OCI-M2 (cell line): ENCODE measurements around the gene ZC3H18.
A peak's percentile ranks its signal among the peaks of the same experiment; 100 is the strongest.

Experiments used
- DNase-seq: peaks from one replicate; lab custom pipeline; 2025; ENCODE audit not compliant: unreplicated experiment; lab: John Stamatoyannopoulos, UW

ZC3H18 gene

DNA sequence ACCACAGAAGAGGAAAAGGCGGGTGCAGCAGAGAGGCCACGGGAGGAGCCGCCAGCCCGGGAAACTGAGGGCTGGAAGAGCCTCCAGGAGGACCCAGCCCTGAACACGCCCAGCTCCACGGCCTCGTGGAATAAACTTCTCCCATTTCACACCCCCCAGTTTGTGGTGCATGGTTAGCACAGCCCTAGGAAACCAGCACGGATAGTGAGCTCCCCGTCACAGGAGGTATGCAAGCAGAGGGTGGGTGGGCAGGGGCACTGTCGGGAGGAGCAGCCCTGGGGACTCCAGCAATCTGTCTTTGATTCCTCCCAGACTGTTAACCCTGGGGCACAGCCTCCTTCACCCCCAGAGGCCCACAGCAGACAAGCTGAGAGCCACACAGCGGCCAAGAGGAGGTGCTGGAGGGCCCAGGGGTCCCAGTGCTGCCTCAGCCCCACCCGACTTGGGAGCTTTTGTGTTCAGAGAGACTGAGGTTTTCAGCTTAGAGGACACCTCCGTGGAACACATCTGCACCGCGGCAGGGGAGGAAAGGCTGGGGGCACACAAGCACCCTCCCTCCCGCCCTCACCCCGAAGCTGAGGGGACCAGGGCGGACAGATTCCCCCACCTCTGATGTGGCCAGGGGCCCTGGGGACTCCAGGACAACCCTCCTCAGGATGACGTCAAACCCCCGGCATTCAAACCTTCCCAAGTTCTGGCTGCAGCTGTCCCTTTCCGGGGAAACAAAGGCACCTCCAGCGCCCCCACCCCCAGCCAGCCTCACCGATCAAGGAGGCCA, 66.5 kb downstream of the ZC3H18 start:
- DNase-seq = no peak

DNA sequence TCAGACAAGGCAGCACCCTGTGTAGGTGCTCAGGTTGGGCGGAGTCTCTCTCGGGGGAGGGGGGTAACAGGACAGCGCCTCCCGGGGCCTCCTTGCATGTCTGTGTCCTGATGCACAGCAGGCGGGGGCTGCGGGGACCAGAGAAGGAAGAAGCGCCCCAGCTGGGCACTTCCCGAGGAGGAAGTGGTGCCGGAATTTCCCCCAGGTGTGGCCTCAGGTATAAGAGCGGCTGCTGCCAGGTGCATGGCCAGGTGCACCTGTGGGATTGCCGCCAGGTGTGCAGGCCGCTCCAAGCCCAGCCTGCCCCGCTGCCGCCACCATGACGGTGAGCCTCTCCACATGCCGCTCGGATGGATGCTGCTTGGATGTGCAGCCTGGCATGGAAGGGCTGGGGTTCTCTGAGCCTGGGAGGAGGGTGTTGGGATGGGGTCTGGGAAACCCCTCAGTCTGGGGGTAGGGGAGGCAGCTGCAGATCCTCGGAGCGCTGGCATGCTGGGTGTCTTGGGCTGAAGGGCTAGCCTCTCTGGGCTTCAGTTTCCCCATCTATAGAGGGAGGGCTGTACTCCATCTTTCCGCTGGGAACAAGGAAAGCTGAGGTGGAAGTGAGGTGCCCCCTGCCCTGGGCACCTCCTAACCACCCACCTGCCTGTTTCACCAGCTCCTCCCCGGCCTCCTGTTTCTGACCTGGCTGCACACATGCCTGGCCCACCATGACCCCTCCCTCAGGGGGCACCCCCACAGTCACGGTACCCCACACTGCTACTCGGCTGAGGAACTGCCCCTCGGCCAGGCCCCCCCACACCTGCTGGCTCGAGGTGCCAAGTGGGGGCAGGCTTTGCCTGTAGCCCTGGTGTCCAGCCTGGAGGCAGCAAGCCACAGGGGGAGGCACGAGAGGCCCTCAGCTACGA, 68.4 kb downstream of the ZC3H18 start, which contains the start of gene IL17C:
IL17C (plus strand) TSS at position 250 of the 908 bp plus-strand sequence; CDS start at position 320, 70 bp downstream.
- DNase-seq = no peak

DNA sequence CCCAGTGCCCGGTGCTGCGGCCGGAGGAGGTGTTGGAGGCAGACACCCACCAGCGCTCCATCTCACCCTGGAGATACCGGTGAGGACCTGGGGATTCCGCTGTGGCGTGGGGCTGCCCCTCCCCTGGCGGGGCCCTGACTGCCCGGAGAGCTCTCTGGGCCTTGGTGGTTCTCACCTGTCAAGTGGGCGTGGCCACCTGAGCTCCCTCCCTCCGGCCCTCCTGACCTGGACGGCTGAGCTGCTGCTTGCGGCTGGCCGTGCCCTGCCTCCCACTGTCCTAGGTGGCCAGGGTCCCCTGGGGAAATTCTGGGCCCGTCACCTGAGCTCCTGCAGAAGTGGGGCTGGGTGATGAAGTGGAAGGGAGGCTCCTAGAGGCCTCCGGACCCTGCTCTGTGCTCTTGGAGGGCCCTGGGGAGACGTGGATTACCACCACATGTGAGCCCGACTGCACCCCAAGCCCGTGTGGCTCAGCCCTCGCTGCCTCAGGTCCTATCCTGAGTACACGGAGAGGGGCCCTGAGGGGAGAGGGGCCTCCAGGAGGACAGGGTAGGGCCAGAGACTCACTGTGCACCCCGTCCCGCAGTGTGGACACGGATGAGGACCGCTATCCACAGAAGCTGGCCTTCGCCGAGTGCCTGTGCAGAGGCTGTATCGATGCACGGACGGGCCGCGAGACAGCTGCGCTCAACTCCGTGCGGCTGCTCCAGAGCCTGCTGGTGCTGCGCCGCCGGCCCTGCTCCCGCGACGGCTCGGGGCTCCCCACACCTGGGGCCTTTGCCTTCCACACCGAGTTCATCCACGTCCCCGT, 69.2 kb downstream of the ZC3H18 start:
- DNase-seq = no peak

DNA sequence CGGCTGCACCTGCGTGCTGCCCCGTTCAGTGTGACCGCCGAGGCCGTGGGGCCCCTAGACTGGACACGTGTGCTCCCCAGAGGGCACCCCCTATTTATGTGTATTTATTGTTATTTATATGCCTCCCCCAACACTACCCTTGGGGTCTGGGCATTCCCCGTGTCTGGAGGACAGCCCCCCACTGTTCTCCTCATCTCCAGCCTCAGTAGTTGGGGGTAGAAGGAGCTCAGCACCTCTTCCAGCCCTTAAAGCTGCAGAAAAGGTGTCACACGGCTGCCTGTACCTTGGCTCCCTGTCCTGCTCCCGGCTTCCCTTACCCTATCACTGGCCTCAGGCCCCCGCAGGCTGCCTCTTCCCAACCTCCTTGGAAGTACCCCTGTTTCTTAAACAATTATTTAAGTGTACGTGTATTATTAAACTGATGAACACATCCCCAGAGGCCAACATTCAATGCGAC, 69.9 kb downstream of the ZC3H18 start:
- no peak for DNase-seq

DNA sequence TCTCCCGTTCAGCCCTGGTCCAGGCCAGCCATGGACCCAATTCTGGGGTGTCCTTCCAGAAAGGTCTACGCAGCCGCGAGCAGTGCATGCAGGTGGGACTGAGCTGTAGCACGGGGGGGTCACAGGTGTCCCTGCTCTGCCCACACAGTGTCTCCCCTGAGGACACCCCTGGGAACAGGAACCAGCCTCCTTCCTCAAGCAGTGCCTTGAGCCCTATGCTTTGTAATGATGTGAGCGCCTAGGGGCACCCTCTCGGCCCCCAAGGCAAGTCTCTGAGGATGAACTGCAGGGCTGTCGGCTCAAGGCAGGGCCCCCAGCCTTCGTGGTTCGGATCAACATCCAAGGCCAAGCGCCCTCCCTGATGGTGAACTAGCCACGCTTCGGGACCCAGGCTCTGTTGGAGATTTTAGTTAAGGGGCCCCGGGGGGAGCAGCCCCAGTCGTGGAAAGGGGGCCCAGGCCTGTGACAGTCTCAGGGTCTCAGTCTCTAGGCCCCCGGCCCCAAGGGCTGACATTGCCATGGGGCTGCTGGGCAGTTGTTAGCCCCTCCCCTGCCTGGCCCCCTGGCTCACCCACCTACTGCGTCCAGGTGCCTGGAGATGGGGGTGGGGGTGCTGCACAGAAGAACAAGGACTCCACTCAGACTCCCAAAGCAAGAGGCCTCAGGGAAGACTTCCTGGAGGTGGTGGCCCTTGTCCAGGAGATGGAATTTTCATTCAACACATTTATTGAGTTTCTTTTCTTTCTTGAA, 70.5 kb downstream of the ZC3H18 start:
- DNase-seq = no peak

DNA sequence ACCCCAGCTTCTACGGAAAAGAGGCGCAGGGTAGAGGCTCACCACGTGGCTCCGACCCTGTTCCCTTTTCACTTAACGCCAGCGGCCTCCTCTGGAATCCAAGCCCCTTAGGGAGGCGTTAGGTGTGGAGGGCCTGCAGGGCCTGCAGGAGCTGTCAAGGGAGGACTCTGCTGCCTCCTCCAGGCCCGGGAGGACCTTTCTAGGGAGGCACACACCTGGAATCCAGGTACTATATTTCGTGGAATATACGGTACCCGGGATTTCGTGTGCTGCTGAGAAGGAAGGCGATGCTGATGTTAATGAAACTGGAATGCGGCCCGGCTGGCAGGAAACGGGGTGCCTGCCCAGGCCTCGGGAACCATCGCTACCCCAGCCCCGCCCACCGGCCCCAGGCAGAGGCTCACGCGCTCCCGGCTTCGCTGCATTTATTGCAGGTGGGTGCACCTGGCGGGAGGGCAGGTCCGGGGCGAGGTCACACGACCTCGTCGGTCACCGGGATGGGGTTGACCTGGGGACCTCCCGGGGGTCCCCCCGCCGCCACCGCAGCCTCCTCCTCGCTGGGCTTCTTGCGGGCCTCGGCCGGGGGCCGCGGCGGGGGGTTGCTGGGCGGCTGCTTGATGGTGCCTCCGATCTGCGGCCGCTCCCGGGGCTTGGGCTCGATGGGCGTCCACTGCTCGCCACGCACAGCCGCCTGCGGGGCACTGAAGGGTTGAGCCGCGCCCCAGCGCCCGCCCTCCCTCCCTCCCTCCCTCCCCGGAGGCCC, 72.9 kb downstream of the ZC3H18 start:
- DNase-seq = no peak

DNA sequence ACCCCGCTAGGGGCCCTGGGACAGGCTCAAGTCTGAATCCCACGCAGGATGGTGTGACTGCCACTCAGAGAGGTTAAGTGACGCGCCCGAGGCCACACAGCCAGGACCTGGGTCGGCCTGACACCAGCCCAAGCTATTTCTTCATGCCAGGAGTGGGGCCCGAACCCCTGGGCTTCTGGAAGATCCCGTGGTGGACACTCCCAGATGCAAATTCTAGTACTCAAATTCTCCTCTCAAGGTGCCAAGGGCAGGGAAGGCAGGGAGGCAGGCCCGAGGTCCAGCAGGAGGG, 73.4 kb downstream of the ZC3H18 start:
- no peak for DNase-seq

DNA sequence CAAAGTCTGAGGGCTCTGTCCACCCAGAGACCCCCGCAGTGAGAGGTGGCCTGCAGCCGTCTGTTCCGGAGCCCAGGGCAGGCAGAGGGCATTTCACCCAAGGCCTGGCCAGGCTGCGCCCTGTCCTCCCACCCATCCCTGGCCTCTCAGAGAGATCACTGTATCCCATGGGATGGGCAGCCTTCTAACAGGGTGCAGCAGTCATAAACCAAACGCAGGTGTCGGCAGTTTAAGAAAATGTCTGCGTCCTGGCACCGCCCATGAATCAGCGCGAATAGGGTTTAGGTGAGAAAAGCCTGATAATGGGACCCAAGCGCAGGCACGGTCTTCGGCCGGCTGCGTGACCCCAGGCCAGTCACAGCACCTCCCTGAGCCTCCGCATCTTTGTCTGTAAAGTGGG, 75.3 kb downstream of the ZC3H18 start:
- DNase-seq = no peak

DNA sequence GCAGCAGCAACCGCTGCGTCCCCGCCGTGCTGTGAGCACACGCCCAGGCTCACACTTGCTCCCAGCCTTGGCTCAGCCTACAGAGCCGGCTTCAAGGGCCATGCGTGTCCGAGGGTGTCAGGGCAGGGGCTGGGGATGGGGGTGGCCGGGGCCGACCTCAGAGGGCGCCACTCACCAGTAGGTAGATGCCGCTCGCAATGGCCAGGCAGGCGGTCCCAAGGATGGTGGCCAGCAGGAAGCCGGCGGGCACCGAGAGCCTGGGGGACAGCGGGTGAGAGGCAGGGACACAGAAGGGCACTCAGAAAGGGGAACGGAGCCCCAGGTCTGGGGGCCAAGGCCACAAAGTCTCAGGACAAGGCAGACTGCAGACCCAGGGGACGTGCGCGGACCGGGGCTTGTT, 75.7 kb downstream of the ZC3H18 start:
- DNase-seq = no peak

DNA sequence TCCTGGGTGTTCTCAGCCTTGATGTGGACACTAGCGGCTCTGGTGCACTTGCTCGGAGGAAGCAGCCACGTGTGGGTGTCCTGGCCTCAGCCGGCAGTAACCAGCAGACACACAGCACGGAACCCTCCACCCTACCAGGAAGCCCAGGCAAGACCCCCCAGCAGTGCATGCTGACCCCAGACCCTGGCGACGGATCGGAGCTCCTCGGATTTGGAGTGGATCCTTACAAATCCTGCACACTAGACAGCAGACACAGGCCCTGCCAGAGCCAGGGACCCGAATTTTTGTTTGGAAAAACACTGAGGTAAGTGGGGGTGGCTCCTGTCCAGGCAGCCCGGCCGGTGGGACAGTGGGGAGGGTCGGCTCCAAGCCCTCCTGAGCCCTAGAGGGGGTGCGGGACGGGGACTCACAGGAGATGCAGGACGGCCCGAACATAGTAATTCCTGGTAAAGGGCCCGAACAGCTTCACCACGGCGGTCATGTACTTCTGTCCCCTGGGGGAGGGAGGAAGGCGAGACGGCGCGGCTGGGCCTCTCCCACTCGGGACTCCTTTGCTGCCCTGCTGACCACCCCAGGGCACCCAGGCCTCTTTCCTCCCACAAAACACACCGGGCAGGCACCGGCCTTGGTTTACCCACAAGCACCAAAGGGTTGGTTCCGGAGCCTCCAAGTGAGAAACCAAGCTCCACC, 76.3 kb downstream of the ZC3H18 start:
- no peak for DNase-seq

DNA sequence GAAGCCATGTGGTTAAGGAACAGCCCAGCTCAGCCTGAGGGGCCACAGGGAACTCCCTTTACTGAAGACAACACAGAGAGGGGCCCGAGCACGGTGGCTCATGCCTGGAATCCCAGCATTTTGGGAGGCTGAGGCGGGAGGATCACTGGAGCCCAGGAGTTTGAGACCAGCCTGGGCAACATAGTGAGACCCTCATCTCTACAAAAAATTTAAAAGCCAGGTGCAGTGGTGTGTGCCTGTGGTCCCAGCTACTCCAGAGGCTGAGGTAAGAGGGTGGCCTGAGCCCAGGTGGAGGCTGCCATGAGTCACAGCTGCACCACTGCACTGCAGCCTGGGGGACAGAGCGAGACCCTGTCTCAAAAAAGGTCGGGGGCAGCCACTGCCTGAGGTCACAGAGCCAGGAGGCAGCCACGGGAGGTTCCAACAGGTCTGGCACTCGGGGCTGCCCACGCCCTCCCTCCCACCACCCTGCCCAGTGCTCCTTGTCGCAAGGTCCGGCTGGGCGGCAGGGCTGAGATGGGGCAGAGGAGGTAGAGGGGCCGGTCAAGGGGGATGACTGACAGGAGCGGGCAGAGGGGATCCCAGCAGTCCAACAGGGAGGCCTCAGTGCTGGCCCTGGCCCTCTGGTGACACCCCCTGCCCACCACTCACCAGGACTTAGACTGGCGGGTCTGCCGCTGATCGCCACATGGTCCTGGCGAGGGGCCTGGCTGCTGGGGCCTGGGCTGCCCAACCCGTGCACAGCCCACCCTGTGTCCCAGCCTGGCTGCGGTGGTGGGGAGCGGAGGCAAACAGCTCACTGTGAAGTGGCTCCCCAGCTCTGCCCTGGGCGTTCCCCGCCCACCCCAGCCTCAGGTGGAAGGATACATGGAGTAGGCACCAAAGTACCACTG, 77.2 kb downstream of the ZC3H18 start:
- no peak for DNase-seq

DNA sequence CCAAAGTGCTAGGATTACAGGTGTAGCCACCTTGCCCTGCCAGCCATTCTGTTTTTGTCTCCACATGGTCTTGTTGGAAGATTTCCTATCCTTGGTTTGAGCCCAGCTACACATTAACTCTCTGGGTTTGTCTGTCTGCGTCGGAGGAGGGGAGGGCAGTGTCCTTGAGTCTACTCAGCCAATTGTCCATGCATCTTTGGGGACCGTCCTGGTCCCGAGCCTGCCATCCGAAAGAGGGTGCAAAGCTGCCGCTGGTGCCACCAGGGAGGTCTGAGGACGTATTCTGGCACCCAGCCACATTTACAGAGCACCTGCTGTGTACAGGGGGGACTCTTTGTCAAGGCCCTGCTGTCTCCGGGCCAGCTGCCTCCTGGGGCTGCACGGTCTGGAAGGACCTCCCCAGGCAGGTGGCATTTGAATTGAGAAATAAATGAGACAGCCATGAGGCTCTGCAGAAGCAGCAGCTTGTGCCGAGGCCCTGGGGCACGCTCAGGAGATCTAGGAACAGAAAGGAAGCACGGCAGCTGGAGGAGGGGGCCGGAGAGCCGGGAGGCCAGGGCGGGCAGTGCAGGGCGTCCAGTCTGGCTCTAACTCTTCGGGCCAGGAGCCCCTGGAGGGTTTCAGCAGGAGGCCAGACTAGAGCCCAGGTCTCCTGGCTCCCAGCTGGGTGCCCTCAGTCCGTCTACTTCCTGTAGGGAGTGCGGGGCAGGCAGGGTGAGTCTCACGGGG, 79.2 kb downstream of the ZC3H18 start:
- no peak for DNase-seq

DNA sequence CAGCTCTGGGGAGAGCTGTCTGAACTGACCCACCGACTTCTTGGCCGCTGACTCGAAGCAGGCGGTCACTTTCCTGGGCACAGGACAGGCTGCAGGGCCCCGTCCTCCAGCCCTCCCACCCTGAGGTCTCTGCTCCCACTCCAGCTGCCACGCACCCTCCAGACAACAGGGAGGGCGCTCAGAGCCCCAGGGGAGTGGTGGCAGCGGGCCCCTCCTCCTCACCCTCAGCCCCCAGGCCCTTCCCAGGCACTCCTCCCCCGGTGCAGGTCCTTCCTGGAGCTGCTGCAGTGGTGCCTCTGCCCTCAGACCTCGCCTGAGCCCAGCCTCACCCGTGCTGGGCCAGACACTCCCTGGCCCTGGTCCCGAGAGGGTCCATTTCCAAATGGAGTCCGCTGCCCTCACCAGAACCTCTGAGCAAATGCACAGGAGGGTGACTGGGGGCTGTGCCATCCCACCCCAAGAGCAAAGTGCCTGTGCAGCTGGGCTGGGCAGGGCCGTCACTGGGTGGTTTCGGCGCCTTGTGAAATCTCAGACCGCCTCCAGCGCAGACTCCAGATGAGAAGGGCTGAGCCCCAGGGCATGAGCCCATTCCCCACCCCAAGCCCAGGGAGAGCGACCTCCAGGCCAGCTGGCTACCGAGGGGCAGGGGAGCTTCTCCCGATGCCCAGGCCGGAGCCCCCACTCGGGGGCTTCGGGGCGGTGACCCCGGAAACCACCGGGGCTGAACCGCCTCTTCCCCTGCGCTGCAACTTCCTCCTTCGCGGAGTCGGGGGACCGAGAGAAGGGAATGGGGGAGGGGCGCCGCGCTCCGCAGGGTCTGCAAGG, 79.9 kb downstream of the ZC3H18 start:
- no peak for DNase-seq

DNA sequence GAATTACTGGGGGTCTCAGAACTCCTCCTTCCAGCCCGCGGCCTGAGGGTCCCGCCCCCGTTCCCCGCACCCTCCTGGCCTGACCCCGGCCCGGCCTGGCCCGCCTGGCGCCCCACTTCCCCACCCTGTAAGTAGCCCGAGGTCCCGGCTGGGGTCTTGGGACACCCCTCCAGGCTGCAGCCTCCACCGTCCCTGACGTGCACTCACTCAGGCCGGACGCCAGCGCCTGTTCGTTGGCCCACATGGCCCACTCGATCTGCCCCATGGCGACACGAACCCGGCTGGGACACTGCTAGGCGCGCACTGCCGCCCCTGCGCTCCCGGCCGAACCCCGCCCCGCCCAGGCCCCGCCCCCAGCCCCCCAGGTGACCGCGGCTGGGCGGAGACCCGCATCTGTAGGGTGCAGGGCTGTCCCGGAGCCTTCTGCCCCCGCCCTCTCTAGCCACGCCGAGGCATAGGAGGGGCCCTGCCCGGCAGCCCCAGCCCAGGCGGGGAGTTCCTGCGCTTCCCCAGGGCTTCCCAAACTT, 80.6 kb downstream of the ZC3H18 start, which contains the start of gene CYBA:
CYBA (minus strand) TSS at position 305 of the 527 bp plus-strand sequence; CDS start at position 265, 40 bp downstream.
- peak; percentile 44 for DNase-seq

DNA sequence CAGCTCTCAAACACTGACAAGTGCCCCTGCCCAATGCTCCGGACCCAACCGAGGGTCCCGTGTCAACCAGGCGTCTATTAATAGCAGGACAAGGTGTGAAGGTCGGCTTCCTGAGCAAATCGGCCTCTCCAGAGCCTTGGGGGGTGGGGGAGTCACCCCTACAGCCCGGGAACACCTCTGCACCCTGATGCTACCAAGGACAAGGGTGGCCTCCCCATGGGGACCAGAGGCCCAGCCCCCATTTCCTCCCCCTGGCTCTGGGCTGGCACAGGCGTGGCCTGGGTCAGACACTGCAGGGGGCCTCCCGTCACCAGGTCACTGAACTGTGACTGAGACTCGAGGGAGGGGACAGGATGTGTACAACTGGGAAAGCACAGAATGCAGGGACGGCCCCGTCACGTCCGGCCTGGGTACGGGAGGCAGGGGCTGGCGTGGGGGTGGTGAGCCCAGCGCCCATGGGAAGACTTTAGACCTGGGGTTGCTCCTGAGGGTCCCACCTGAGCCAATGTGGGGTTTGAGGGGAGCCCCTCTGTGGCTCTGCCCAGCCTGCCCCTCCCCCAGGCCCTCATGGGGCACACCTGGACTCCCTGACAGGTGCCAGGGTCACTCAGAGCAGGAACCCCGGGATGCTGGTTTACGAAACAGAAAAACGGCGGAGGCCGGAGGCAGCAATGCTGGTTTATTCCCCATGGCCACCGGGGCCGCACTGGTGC, 81.2 kb downstream of the ZC3H18 start:
- no peak for DNase-seq
